Kidney epithelial cell (primary cell): ENCODE measurements around the gene CD22. TPM values are rescaled to one million over a fixed set of nuclear protein-coding genes. Genes with fewer than 3 reads are reported as not detected.

Experiments used
- DNase-seq: peaks from one replicate; pipeline ENCODE4 v3.0.0-alpha.2; 2010; ENCODE audit warnings: low read depth
- H3K27me3 ChIP-seq: 2 replicates; pipeline ENCODE4 v1.6.0; 2011; ENCODE audit warnings: low read length; ENCODE audit not compliant: control insufficient read depth, insufficient read depth
- H3K36me3 ChIP-seq: 2 replicates; pipeline ENCODE4 v1.5.1; 2011; ENCODE audit warnings: low read length; ENCODE audit not compliant: control insufficient read depth, insufficient read depth
- H3K4me3 ChIP-seq: 2 replicates; pipeline ENCODE4 v1.5.1; 2011; ENCODE audit warnings: low read depth, mild to moderate bottlenecking, control low read depth, low read length
- total RNA-seq: library from RNA; depleted of rRNA; stranded (reverse); fragments of >200 nt; gene quantifications from 2 replicates; pipeline ENCODE4 v1.2.3, GENCODE V29; 2015
- TF ChIP-seq, protein P1 (sequence below): IDR thresholded peaks from 2 replicates; pipeline ENCODE4 v1.5.1; 2011; ENCODE audit warnings: mild to moderate bottlenecking, moderate library complexity, low read length, control low read depth, inconsistent platforms; ENCODE audit not compliant: insufficient read depth, poor library complexity, severe bottlenecking

CD22 gene
- total RNA-seq, 1 donor from 2014 or later = 2.9 TPM

DNA sequence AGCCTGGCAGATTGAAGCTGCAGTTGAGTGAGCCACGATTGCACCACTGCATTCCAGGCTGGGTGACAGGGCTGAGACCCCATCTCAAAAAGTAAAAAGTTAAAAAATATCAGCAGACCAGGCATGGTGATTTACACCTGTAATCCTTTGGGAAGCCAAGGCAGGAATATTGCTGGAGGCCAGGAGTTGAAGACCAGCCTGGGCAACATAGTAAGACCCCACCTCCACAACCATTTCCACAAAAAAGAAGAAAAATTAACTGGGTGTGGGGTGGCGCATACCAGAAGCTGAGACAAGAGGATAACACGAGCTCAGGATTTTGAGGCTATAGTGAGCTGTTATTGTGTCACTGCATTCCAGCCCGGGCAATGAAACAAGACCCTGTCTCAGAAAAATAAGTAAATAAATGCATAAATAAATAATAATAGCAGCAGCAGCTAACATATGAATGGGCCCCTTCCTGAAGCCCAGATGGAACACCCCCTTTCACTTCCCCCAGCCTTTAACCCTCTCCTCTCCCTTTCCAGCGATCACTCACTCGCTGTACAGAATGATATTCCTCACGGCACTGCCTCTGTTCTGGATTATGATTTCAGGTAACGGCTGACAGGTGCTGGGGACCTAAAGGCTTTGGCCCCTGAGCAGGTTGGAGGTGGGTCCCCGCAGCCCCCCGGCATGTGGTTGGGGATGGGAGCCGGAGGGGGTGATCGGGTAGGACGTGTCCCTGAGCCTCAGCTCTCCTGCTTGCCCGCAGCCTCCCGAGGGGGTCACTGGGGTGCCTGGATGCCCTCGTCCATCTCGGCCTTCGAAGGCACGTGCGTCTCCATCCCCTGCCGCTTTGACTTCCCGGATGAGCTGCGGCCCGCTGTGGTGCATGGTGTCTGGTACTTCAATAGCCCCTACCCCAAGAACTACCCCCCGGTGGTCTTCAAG, 33.9 kb upstream of the CD22 start:
- DNase-seq = no peak
- TF ChIP-seq, protein P1, sequence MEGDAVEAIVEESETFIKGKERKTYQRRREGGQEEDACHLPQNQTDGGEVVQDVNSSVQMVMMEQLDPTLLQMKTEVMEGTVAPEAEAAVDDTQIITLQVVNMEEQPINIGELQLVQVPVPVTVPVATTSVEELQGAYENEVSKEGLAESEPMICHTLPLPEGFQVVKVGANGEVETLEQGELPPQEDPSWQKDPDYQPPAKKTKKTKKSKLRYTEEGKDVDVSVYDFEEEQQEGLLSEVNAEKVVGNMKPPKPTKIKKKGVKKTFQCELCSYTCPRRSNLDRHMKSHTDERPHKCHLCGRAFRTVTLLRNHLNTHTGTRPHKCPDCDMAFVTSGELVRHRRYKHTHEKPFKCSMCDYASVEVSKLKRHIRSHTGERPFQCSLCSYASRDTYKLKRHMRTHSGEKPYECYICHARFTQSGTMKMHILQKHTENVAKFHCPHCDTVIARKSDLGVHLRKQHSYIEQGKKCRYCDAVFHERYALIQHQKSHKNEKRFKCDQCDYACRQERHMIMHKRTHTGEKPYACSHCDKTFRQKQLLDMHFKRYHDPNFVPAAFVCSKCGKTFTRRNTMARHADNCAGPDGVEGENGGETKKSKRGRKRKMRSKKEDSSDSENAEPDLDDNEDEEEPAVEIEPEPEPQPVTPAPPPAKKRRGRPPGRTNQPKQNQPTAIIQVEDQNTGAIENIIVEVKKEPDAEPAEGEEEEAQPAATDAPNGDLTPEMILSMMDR = no peak
- Histone ChIP-seq H3K36me3 (no peaks in the 10 kb centered on the region), H3K27me3 (peaks cover 43% of the 10 kb centered on the region), H3K4me3 (no peak overlapping the region)

DNA sequence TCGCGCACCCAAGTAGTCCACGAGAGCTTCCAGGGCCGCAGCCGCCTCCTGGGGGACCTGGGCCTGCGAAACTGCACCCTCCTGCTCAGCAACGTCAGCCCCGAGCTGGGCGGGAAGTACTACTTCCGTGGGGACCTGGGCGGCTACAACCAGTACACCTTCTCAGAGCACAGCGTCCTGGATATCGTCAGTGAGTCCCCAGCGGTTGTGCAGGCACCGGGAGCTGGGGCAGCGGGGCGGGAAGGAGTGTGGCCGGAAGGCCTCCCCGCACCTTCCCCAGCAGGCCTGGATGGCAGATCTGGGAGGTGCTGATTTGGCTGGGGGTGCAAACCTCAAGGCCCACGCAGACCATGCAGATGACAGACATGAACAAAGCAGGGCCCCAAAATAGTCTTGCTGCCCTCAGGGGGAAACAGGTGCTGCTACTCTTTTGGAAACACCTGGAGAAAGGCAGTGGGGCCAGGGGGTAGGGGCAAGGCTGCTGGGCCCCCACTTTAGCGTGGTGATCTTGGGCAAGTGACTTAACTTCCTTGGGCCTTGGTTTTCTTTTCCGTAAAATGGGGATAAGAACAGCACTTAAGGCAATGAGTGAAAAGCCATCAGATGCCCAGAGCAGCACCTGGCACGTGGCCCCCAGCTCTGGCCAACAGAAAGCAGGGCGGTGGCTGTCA, 33.1 kb upstream of the CD22 start:
- peaks cover 40% of the 10 kb centered on the region for H3K27me3 ChIP-seq
- TF ChIP-seq, protein P1 = no peak

DNA sequence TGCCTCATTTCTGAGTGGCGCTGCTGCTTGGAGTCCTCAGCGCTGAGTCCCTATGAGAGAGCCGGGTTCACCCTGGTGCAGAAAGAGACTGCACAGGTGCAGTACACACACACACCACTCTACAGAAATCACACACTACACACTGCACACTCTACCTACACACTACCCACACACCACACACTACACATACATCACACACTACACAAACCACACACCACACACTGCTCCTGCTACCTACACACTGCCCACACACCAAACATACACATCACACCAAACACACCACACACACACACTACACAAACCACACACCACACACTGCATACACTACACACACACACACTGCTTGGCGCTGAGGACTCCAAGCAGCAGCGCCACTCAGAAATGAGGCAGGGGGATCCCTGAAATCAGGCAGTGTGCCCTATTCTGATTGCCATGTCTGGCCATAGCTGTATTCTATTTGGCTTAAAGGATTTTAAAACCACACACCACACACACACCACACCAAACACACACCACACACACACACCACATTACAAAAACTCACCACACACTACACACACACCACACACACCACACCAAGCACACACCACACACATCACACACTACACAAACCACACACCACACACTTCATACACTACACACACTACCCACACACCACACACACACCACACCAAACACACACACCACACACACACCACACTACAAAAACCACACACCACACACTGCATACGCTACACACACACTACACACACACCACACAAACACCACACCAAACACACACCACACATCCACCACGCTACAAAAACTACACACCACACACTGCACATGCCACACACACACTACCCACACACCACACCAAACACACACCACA, 32.1 kb upstream of the CD22 start:
- Histone ChIP-seq H3K4me3 (no peak overlapping the region), H3K36me3 (no peaks in the 10 kb centered on the region), H3K27me3 (peaks cover 38% of the 10 kb centered on the region)
- TF ChIP-seq, protein P1 = no peak
- no peak for DNase-seq

More for the DNA sequence above, 33.1 kb upstream of the CD22 start:
- Histone ChIP-seq H3K36me3 (no peaks in the 10 kb centered on the region), H3K4me3 (no peak overlapping the region)
- no peak for DNase-seq

DNA sequence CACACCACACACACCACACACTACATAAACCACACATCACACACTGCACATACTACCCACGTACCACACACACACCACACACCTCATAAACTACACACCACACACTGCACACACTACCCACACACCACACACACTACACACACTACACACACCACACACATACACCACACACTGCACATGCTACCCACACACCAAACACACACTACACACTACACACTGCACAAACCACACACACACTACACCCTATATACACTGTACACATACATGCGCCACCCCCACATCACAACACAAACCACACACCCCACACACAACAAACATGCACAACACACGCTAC, 31.5 kb upstream of the CD22 start:
- Histone ChIP-seq H3K4me3 (no peak overlapping the region), H3K27me3 (peaks cover 33% of the 10 kb centered on the region), H3K36me3 (no peaks in the 10 kb centered on the region)
- no peak for DNase-seq
- TF ChIP-seq, protein P1 = no peak

DNA sequence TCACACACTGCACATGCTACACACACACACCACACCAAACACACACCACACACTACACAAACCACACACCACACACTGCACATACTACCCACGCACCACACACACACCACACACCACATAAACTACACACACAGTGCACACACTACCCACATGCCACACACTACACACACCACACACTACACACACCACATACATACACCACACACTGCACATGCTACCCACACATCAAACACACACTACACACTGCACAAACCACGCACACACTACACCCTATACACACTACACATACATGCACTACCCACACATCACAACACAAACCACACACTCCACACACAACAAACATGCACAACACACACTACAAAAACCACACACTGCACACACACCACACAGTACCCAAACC, 31.1 kb upstream of the CD22 start:
- TF ChIP-seq, protein P1 = no peak
- Histone ChIP-seq H3K36me3 (no peaks in the 10 kb centered on the region), H3K4me3 (no peak overlapping the region), H3K27me3 (peaks cover 32% of the 10 kb centered on the region)
- no peak for DNase-seq
